ENCODE measurements around the gene NR1H4. TPM values are rescaled to one million over a fixed set of nuclear protein-coding genes. Genes with fewer than 3 reads are reported as not detected.

The NR1H4 gene
- total and polyA plus RNA-seq, 9 of the 15 experiments (the other 6 are each of a cell fraction or from before 2014, with no cell fraction given), result 0.03 TPM; not detected in 8

- TF ChIP-seq ZNF592 (IDR thresholded peaks at IDR 0.05), result no peak
- 0 out of 2 replicates have a peak, but pooled peaks have one; percentile 25 for TF ChIP-seq LCOR (CRISPR knock-in tag; IDR thresholded peaks at IDR 0.05)
- peak; percentile 90 for TF ChIP-seq HMBOX1 (IDR thresholded peaks at IDR 0.05)
- TF ChIP-seq CEBPG (CRISPR knock-in tag; IDR thresholded peaks at IDR 0.05), result no peak
- TF ChIP-seq CEBPG (tag; conservative IDR thresholded peaks at IDR 0.05 in 1 of 2, IDR thresholded peaks at IDR 0.05 in 1 of 2), result peak; percentile 55 to 89; a peak in 3 of 4 replicates
- TF ChIP-seq SREBF1 (IDR thresholded peaks at IDR 0.05; ENCODE audit: borderline replicate concordance, low read depth, low read length), result no peak
- TF ChIP-seq CCNT2 (IDR thresholded peaks at IDR 0.05; ENCODE audit: borderline replicate concordance, extremely low read depth, insufficient read length, low read depth, low read length), result peak; percentile 38
- TF ChIP-seq MNT (conservative IDR thresholded peaks at IDR 0.05), result no peak
- TF ChIP-seq HES1 (IDR thresholded peaks at IDR 0.05; ENCODE audit: low read depth), result peak; percentile 35; the same call in 1 of the 2 replicates
- TF ChIP-seq LEF1 (IDR thresholded peaks at IDR 0.05), result peak; percentile 60; the same call in 1 of the 2 replicates
- TF ChIP-seq U2AF1 (optimal IDR thresholded peaks at IDR 0.05; ENCODE audit: low read depth, low read length), result no peak
- TF ChIP-seq JUN (IDR thresholded peaks at IDR 0.05; ENCODE audit: borderline replicate concordance, low read depth, low read length), result 0 out of 2 replicates have a peak, but pooled peaks have one; percentile 32
- no peak for TF ChIP-seq JUN (CRISPR knock-in tag; IDR thresholded peaks at IDR 0.05; ENCODE audit: borderline replicate concordance)
- TF ChIP-seq SNAPC5 (CRISPR knock-in tag; IDR thresholded peaks at IDR 0.05), result no peak
- TF ChIP-seq DPF2 (IDR thresholded peaks at IDR 0.05), result peak; percentile 51; the same call in 1 of the 2 replicates
- TF ChIP-seq SIX5 (IDR thresholded peaks at IDR 0.05; ENCODE audit: borderline replicate concordance in 1 of 2, insufficient read depth in 1 of 2, low read depth in 1 of 2, low read length in 2 of 2), result no peak
Measured at GRCh38 chr12:100437038-100437841, 36.4 kb upstream of the NR1H4 start (continued).

Data from K562 (cell line).